Measurements from ENCODE around the gene GLG1.

DNA sequence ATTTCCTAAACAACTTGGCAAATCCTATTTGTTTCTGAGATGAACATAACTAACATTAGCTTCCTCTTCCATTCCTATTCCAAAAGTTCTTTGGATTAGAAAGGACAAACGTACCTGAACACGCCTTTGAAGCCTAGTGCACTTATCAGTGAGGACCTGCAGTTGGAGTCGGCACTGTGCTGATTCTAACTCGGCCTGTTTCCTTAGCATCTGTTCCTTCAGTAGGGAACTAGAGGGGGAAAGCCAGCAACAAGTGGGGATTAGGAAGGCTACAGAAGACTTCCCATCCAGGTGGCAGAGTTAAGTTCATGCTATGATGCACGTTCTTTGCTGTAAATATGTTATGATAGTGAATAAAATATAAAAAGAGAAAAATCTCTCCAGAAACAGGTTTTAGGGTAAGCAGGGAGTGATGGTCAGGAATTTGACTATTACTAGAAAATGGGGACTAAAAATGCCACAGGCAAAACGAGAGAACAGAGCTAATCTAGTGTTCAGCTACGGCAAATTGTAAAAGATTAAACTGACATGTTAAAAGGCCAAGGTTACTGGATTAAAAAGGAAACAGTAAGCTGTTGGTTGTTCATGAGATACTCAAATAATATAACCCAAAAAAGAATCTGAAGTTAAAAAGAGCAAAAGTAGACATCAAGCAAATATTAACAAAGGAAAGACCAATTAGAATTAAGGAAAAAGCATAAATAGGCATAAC, 31.0 kb upstream of the GLG1 start:
- no peak for TF ChIP-seq POLR2A (IDR thresholded peaks at IDR 0.05)
- TF ChIP-seq, protein P1, sequence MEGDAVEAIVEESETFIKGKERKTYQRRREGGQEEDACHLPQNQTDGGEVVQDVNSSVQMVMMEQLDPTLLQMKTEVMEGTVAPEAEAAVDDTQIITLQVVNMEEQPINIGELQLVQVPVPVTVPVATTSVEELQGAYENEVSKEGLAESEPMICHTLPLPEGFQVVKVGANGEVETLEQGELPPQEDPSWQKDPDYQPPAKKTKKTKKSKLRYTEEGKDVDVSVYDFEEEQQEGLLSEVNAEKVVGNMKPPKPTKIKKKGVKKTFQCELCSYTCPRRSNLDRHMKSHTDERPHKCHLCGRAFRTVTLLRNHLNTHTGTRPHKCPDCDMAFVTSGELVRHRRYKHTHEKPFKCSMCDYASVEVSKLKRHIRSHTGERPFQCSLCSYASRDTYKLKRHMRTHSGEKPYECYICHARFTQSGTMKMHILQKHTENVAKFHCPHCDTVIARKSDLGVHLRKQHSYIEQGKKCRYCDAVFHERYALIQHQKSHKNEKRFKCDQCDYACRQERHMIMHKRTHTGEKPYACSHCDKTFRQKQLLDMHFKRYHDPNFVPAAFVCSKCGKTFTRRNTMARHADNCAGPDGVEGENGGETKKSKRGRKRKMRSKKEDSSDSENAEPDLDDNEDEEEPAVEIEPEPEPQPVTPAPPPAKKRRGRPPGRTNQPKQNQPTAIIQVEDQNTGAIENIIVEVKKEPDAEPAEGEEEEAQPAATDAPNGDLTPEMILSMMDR (IDR thresholded peaks at IDR 0.05): no peak
- TF ChIP-seq EP300 (IDR thresholded peaks at IDR 0.05): no peak
- TF ChIP-seq POLR2AphosphoS5 (IDR thresholded peaks at IDR 0.05): no peak
